H9 (cell line): ENCODE measurements around the gene CD247. TPM values are rescaled to one million over a fixed set of nuclear protein-coding genes. Genes with fewer than 3 reads are reported as not detected.

Experiments
- DNase-seq: peaks from one replicate; pipeline ENCODE4 v3.0.0-alpha.2; 2017
- H2AFZ ChIP-seq: one replicate; pipeline ENCODE4 v1.6.1; 2013; ENCODE audit warnings: mild to moderate bottlenecking, low read length, control low read depth, moderate library complexity
- H2AK5ac ChIP-seq: 2 replicates; pipeline ENCODE4 v1.6.1; 2013; ENCODE audit warnings: low read length, control low read depth, mixed read lengths; ENCODE audit not compliant: insufficient read length
- H2BK120ac ChIP-seq: one replicate; pipeline ENCODE4 v1.6.1; 2013; ENCODE audit warnings: low read depth, mild to moderate bottlenecking, low read length, control low read depth, inconsistent platforms; ENCODE audit not compliant: poor library complexity, severe bottlenecking
- H2BK12ac ChIP-seq: 2 replicates; pipeline ENCODE4 v1.6.1; 2013; ENCODE audit warnings: low read length, control low read depth, mixed read lengths, low read depth; ENCODE audit not compliant: insufficient read length
- H2BK15ac ChIP-seq: 2 replicates; pipeline ENCODE4 v1.6.1; 2013; ENCODE audit warnings: low read depth, low read length, control low read depth
- H2BK20ac ChIP-seq: one replicate; pipeline ENCODE4 v1.6.1; 2013; ENCODE audit warnings: low read depth, mild to moderate bottlenecking, low read length, control low read depth, inconsistent platforms; ENCODE audit not compliant: poor library complexity, severe bottlenecking
- H2BK5ac ChIP-seq: 2 replicates; pipeline ENCODE4 v1.6.1; 2013; ENCODE audit warnings: low read length, control low read depth, mixed read lengths; ENCODE audit not compliant: insufficient read length
- H3K14ac ChIP-seq: 2 replicates; pipeline ENCODE4 v1.6.1; 2013; ENCODE audit warnings: low read length, control low read depth; ENCODE audit not compliant: insufficient read depth
- H3K18ac ChIP-seq: 2 replicates; pipeline ENCODE4 v1.6.1; 2013; ENCODE audit warnings: low read depth, mild to moderate bottlenecking, mixed read lengths, low read length, control low read depth; ENCODE audit not compliant: insufficient read length
- H3K23ac ChIP-seq: 2 replicates; pipeline ENCODE4 v1.6.1; 2013; ENCODE audit warnings: low read length, control low read depth, mixed read lengths, low read depth; ENCODE audit not compliant: insufficient read length
- H3K23me2 ChIP-seq: 2 replicates; pipeline ENCODE4 v1.6.1; 2013; ENCODE audit warnings: low read depth, mild to moderate bottlenecking, mixed read lengths, low read length, control low read depth; ENCODE audit not compliant: insufficient read length, poor library complexity, severe bottlenecking
- H3K27ac ChIP-seq: 2 replicates; pipeline ENCODE4 v1.5.1; 2013; ENCODE audit warnings: low read length, control low read depth, mixed read lengths, low read depth; ENCODE audit not compliant: insufficient read length
- H3K27me3 ChIP-seq: 2 replicates; pipeline ENCODE4 v1.6.1; 2013; ENCODE audit warnings: low read length, control low read depth, inconsistent platforms; ENCODE audit not compliant: insufficient read depth
- H3K4ac ChIP-seq: 2 replicates; pipeline ENCODE4 v1.6.1; 2013; ENCODE audit warnings: low read depth, mild to moderate bottlenecking, control low read depth, inconsistent platforms, low read length, moderate library complexity
- H3K4me1 ChIP-seq: 2 replicates; pipeline ENCODE4 v1.6.1; 2013; ENCODE audit warnings: low read length, control low read depth, inconsistent platforms; ENCODE audit not compliant: insufficient read depth
- H3K4me2 ChIP-seq: 2 replicates; pipeline ENCODE4 v1.6.1; 2013; ENCODE audit warnings: low read length, control low read depth, mixed read lengths; ENCODE audit not compliant: insufficient read length, insufficient read depth
- H3K56ac ChIP-seq: 2 replicates; pipeline ENCODE4 v1.6.1; 2013; ENCODE audit warnings: low read depth, mild to moderate bottlenecking, mixed read lengths, low read length, control low read depth; ENCODE audit not compliant: insufficient read length
- H3K79me1 ChIP-seq: 2 replicates; pipeline ENCODE4 v1.6.1; 2013; ENCODE audit warnings: low read depth, mild to moderate bottlenecking, moderate library complexity, low read length, control low read depth, inconsistent platforms; ENCODE audit not compliant: insufficient read depth, poor library complexity, severe bottlenecking
- H3K79me2 ChIP-seq: 2 replicates; pipeline ENCODE4 v1.6.1; 2013; ENCODE audit warnings: low read length, control low read depth, inconsistent platforms; ENCODE audit not compliant: insufficient read depth
- H3K9ac ChIP-seq: 2 replicates; pipeline ENCODE4 v1.6.1; 2013; ENCODE audit warnings: low read length, control low read depth, mixed read lengths; ENCODE audit not compliant: insufficient read length; ENCODE audit errors: extremely low read depth
- H3K9me3 ChIP-seq: one replicate; pipeline ENCODE4 v1.6.1; 2013; ENCODE audit warnings: low read depth, low read length, inconsistent platforms; ENCODE audit not compliant: control insufficient read depth
- H3T11ph ChIP-seq: one replicate; pipeline ENCODE4 v1.6.1; 2013; ENCODE audit warnings: mild to moderate bottlenecking, low read length, control low read depth, inconsistent platforms
- H4K20me1 ChIP-seq: one replicate; pipeline ENCODE4 v1.6.1; 2013; ENCODE audit not compliant: control insufficient read depth, insufficient read length, insufficient read depth
- H4K5ac ChIP-seq: 2 replicates; pipeline ENCODE4 v1.6.1; 2013; ENCODE audit warnings: low read depth, mild to moderate bottlenecking, mixed read lengths, low read length, control low read depth; ENCODE audit not compliant: insufficient read length
- H4K8ac ChIP-seq: replicated peaks from 2 replicates; pipeline ENCODE4 v1.6.1; 2013; ENCODE audit warnings: low read length, control low read depth, mixed read lengths, low read depth; ENCODE audit not compliant: insufficient read length
- H4K91ac ChIP-seq: 2 replicates; pipeline ENCODE4 v1.6.1; 2013; ENCODE audit warnings: low read depth, mild to moderate bottlenecking, moderate library complexity, mixed read lengths, low read length, control low read depth; ENCODE audit not compliant: insufficient read length
- H3K27ac Mint-ChIP-seq, 3 experiments: 2 replicates in 2 of 3; 3 replicates in 1 of 3; pipeline ENCODE4 v1.8.0; 2020 to 2021; ENCODE audit warnings: mixed read lengths in 3 of 3, mild to moderate bottlenecking in 1 of 3, moderate library complexity in 1 of 3
- H3K27me3 Mint-ChIP-seq: 2 replicates; pipeline ENCODE4 v1.8.0; 2021; ENCODE audit warnings: low read depth, mild to moderate bottlenecking, moderate library complexity, mixed read lengths
- H3K36me3 Mint-ChIP-seq, 3 experiments: 2 replicates in 2 of 3; 3 replicates in 1 of 3; pipeline ENCODE4 v1.8.0; 2020 to 2021; ENCODE audit warnings: low read depth in 3 of 3, mixed read lengths in 3 of 3; ENCODE audit not compliant: insufficient read depth in 1 of 3
- H3K4me1 Mint-ChIP-seq, 2 experiments: 2 replicates each; pipeline ENCODE4 v1.8.0; 2020; ENCODE audit warnings: mixed read lengths in 2 of 2
- H3K4me3 Mint-ChIP-seq, 2 experiments: 2 replicates in 1 of 2; 3 replicates in 1 of 2; pipeline ENCODE4 v1.8.0; 2020 to 2021; ENCODE audit warnings: mild to moderate bottlenecking in 2 of 2, mixed read lengths in 2 of 2, moderate library complexity in 1 of 2
- H3K9me3 Mint-ChIP-seq, 2 experiments: 2 replicates in 1 of 2; 3 replicates in 1 of 2; pipeline ENCODE4 v1.8.0; 2020; ENCODE audit warnings: mild to moderate bottlenecking in 2 of 2, mixed read lengths in 2 of 2, moderate library complexity in 1 of 2
- WGBS: extraction: QIAGEN DNeasy Blood & Tissue Kit; methylation state at CpG from one replicate; pipeline ENCODE4 v1.1.7; 2013; ENCODE audit warnings: missing lambda C conversion rate, low lambda C conversion rate, mixed read lengths; ENCODE audit not compliant: insufficient read length; ENCODE audit errors: extremely low coverage; 5-methylcytosine and 5-hydroxymethylcytosine counted together
- total RNA-seq: library from RNA; stranded (reverse); gene quantifications from 2 replicates; pipeline ENCODE4 v1.2.1, GENCODE V29; 2021
- TF ChIP-seq, protein P1 (sequence below): fragments of 200-600 bp; sonication (generic); conservative IDR thresholded peaks from 3 replicates; pipeline ENCODE4 v1.8.0; 2021; ENCODE audit warnings: antibody characterized with exemption, mild to moderate bottlenecking

The CD247 gene
- total RNA-seq, 1 experiment from 2014 or later, result 1.2 TPM

- H3K27me3 Mint-ChIP-seq, result no peaks in the 10 kb centered on the region; the same call in 1 of the 2 replicates
- no peak overlapping the region for H3K18ac ChIP-seq
- no peak overlapping the region for H3K27ac ChIP-seq
- no peak overlapping the region for H3K23ac ChIP-seq
- no peak overlapping the region for H4K8ac ChIP-seq
- H3K4me1 Mint-ChIP-seq, result peaks cover 39 to 40% of the 10 kb centered on the region in 2 experiments
- H3K27me3 ChIP-seq, result no peaks in the 10 kb centered on the region
- H2BK20ac ChIP-seq, result no peak overlapping the region
- H2AK5ac ChIP-seq, result no peak overlapping the region
- no peak overlapping the region for H4K91ac ChIP-seq
- H2BK120ac ChIP-seq, result no peak overlapping the region
- WGBS, result no CpG with 5 or more reads among the region's 1 CpG
- no peak overlapping the region for H3K4me3 Mint-ChIP-seq
- H3T11ph ChIP-seq, result no peak overlapping the region
- TF ChIP-seq, protein P1, sequence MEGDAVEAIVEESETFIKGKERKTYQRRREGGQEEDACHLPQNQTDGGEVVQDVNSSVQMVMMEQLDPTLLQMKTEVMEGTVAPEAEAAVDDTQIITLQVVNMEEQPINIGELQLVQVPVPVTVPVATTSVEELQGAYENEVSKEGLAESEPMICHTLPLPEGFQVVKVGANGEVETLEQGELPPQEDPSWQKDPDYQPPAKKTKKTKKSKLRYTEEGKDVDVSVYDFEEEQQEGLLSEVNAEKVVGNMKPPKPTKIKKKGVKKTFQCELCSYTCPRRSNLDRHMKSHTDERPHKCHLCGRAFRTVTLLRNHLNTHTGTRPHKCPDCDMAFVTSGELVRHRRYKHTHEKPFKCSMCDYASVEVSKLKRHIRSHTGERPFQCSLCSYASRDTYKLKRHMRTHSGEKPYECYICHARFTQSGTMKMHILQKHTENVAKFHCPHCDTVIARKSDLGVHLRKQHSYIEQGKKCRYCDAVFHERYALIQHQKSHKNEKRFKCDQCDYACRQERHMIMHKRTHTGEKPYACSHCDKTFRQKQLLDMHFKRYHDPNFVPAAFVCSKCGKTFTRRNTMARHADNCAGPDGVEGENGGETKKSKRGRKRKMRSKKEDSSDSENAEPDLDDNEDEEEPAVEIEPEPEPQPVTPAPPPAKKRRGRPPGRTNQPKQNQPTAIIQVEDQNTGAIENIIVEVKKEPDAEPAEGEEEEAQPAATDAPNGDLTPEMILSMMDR, result no peak
- no peaks in the 10 kb centered on the region for H3K23me2 ChIP-seq
- no peak for DNase-seq
- H4K5ac ChIP-seq, result no peak overlapping the region
- no peaks in the 10 kb centered on the region for H3K79me1 ChIP-seq
- H3K9ac ChIP-seq, result no peak overlapping the region
- H3K56ac ChIP-seq, result no peak overlapping the region
- no peak overlapping the region for H2BK5ac ChIP-seq
- no peaks in the 10 kb centered on the region for H3K9me3 ChIP-seq
- no peak overlapping the region for H3K27ac Mint-ChIP-seq
- H3K36me3 Mint-ChIP-seq, result no peaks in the 10 kb centered on the region
- no peak overlapping the region for H2AFZ ChIP-seq
- H3K79me2 ChIP-seq, result no peaks in the 10 kb centered on the region
- no peak overlapping the region for H3K4ac ChIP-seq
- H3K9me3 Mint-ChIP-seq, result no peaks in the 10 kb centered on the region
- H4K20me1 ChIP-seq, result no peaks in the 10 kb centered on the region
- H3K14ac ChIP-seq, result no peak overlapping the region
- H3K4me1 ChIP-seq, result no peaks in the 10 kb centered on the region; the same call in 1 of the 2 replicates
- no peak overlapping the region for H3K4me2 ChIP-seq
- no peak overlapping the region for H2BK12ac ChIP-seq
- no peak overlapping the region for H2BK15ac ChIP-seq
These were observed 52.6 kb downstream of the CD247 start for GRCh38 chr1:167465743-167466142.
